A673 (cell line): ENCODE data around the gene STK40. TPM values are rescaled to one million over a fixed set of nuclear protein-coding genes. Genes with fewer than 3 reads are reported as not detected.

Experiments
- BruUV-seq: library from RNA; stranded (reverse); fragments of 400-500 nt; replicated peaks from 2 replicates; lab custom pipeline; 2021; lab: Mats Ljungman, UMichigan
- CTCF ChIA-PET: fragments of 300-600 bp; sonication (Branson Sonifier 250); formaldehyde crosslinking; loops from one replicate; lab custom pipeline; 2022; ENCODE audit warnings: antibody characterized with exemption; lab: Charles Lee
- POLR2A ChIA-PET: fragments of 300-600 bp; sonication (Branson Sonifier 250); formaldehyde crosslinking; loops from one replicate; lab custom pipeline; 2022; ENCODE audit warnings: antibody characterized with exemption; ENCODE audit not compliant: low non-redundant PET; lab: Charles Lee
- DNase-seq: peaks from one replicate; pipeline ENCODE4 v3.0.0-alpha.2; 2015; ENCODE audit warnings: low spot score
- H3K27ac ChIP-seq: fragments of 200-600 bp; sonication (generic); 2 replicates; pipeline ENCODE4 v1.5.1; 2016; ENCODE audit warnings: mixed run types, low read depth, mild to moderate bottlenecking, mixed read lengths, antibody characterized with exemption, low read length; ENCODE audit not compliant: poor library complexity, severe bottlenecking
- H3K27me3 ChIP-seq: fragments of 200-600 bp; sonication (generic); replicated peaks from 2 replicates; pipeline ENCODE4 v1.6.1; 2017; ENCODE audit warnings: mixed run types, low read depth, mild to moderate bottlenecking, mixed read lengths, antibody characterized with exemption, low read length; ENCODE audit not compliant: insufficient read depth, poor library complexity
- H3K36me3 ChIP-seq: fragments of 200-600 bp; sonication (generic); 2 replicates; pipeline ENCODE4 v1.6.1; 2016; ENCODE audit warnings: mixed run types, mild to moderate bottlenecking, mixed read lengths, antibody characterized with exemption, low read length; ENCODE audit not compliant: insufficient read depth, poor library complexity, severe bottlenecking
- H3K4me1 ChIP-seq: fragments of 200-600 bp; sonication (generic); 2 replicates; pipeline ENCODE4 v1.6.1; 2017; ENCODE audit warnings: mixed run types, mild to moderate bottlenecking, mixed read lengths, antibody characterized with exemption, low read length; ENCODE audit not compliant: insufficient read depth, poor library complexity, severe bottlenecking
- H3K4me3 ChIP-seq: fragments of 200-600 bp; sonication (generic); 2 replicates; pipeline ENCODE4 v1.5.1; 2016; ENCODE audit warnings: low read depth, mixed run types, mild to moderate bottlenecking, mixed read lengths, low read length; ENCODE audit not compliant: poor library complexity, severe bottlenecking
- H3K9me3 ChIP-seq: fragments of 200-600 bp; sonication (generic); 2 replicates; pipeline ENCODE4 v1.6.1; 2016; ENCODE audit warnings: mixed run types, low read depth, mild to moderate bottlenecking, mixed read lengths, antibody characterized with exemption, low read length; ENCODE audit not compliant: poor library complexity, severe bottlenecking
- EZH2 ChIP-seq: fragments of 200-600 bp; sonication (generic); IDR thresholded peaks from 2 replicates; pipeline ENCODE4 v1.6.1; 2017; ENCODE audit warnings: borderline replicate concordance, low read depth, mild to moderate bottlenecking, mixed read lengths, antibody characterized with exemption, low read length; ENCODE audit not compliant: poor library complexity, severe bottlenecking
- intact Hi-C: fragments of 100-400 bp; cut with micrococcal nuclease; formaldehyde crosslinking; loops from one replicate; pipeline ENCODE4 v1.10.0; 2022; ENCODE audit not compliant: unreplicated experiment
- total RNA-seq: library from RNA; stranded (reverse); gene quantifications from 2 replicates; pipeline ENCODE4 v1.2.3, GENCODE V29; 2021
- TF ChIP-seq, protein P1 (sequence below): fragments of 300-800, 200-600 bp; sonication (generic); conservative IDR thresholded peaks from 2 replicates; pipeline ENCODE4 v1.5.1; 2017; ENCODE audit warnings: low read depth, mild to moderate bottlenecking, antibody characterized with exemption, low read length, moderate library complexity, mixed read lengths

Gene STK40
- total RNA-seq, 1 experiment from 2014 or later = 109 TPM

DNA sequence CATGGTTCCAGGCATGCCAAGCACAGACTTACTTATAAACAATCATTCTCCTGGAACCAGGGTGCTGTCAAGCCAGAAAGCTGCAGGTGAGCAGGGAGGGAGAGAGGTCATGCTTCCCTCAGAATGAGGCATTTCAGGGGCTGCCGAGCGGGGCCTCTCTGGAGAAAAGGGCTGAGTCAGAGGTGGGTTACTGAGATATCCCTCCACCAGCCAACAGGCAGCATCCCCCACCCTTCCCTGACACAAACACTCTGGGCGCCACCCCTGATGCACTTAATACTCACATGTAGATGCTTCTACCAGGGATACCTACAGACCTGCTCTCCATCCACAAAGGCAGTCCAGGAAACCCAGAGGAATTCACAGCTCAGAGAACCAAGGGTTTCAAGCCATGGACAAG lies 13.1 kb downstream of the STK40 start:
- no peak for DNase-seq
- no TSS peak for BruUV-seq
- intact Hi-C loops = no loop called here

DNA sequence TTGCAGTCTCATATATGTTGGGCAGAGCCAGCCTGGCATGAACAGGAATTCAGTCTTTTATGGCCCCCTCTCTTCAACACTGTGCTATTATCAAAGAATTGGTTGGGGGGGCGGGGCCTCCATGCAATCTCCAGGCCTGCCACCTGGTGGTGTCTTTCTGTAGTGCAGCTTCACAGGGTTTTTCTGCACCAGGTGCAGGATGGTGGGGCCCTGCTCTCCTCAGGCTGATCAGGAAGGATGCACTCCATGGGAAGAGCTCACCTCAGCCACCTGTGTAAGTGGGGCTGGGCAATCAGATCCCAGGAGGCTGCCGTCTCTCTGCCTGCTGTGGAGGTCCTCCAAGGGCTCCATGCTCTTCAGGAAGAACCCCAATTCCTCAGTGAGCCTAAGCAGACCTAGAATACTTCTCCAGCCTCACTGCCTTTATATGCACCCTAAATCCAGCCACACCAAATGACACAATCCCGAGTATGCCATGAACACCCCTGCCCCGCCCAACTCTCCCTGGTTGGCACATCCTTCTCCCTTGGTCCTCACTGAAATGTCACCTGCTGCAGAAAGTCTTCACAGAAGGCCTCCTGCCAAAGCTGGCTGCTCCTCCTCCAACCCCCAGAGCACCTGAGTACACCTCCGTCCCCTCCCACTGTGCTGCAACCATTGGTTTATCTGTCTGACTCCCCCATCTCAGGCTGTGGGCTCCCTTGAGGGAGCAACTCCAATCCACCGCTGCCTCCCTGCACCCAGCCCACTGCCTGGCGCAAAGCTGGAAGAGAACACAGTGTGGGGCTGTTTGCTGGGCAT lies 16.5 kb downstream of the STK40 start:
- TF ChIP-seq, protein P1, sequence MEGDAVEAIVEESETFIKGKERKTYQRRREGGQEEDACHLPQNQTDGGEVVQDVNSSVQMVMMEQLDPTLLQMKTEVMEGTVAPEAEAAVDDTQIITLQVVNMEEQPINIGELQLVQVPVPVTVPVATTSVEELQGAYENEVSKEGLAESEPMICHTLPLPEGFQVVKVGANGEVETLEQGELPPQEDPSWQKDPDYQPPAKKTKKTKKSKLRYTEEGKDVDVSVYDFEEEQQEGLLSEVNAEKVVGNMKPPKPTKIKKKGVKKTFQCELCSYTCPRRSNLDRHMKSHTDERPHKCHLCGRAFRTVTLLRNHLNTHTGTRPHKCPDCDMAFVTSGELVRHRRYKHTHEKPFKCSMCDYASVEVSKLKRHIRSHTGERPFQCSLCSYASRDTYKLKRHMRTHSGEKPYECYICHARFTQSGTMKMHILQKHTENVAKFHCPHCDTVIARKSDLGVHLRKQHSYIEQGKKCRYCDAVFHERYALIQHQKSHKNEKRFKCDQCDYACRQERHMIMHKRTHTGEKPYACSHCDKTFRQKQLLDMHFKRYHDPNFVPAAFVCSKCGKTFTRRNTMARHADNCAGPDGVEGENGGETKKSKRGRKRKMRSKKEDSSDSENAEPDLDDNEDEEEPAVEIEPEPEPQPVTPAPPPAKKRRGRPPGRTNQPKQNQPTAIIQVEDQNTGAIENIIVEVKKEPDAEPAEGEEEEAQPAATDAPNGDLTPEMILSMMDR = peak; percentile 91
- TF ChIP-seq EZH2 = no peak
- H3K4me1 ChIP-seq = peaks cover 53% of the 10 kb centered on the region
- H3K27ac ChIP-seq = peak overlapping the region; percentile 51
- H3K27me3 ChIP-seq = no peaks in the 10 kb centered on the region
- DNase-seq = peak; percentile 86
- CTCF ChIA-PET = interaction anchor here (0.6 to 0.7 kb wide), 2 partner anchors 27 to 220 kb away, joined by 3 to 4 read pairs; partner anchors contain the start of gene TRAPPC3
- no peaks in the 10 kb centered on the region for H3K9me3 ChIP-seq
- no TSS peak for BruUV-seq
- H3K36me3 ChIP-seq = peaks cover 13% of the 10 kb centered on the region
- POLR2A ChIA-PET = no interaction called here
- no peak overlapping the region for H3K4me3 ChIP-seq
- intact Hi-C loops = loop anchor here (2.0 kb wide), 1 partner anchor 270 kb away; no protein-coding TSS in a partner anchor

More for the DNA sequence above, 13.1 kb downstream of the STK40 start:
- no peaks in the 10 kb centered on the region for H3K9me3 ChIP-seq
- ChIA-PET CTCF (interaction anchor here (0.6 kb wide), 1 partner anchor 1099 kb away, joined by 8 read pairs; no protein-coding TSS in a partner anchor), POLR2A (no interaction called here)
- TF ChIP-seq EZH2 = no peak
- TF ChIP-seq, protein P1 = no peak
- no peaks in the 10 kb centered on the region for H3K27me3 ChIP-seq
- peaks cover 60% of the 10 kb centered on the region for H3K4me1 ChIP-seq
- H3K36me3 ChIP-seq = peaks cover 12% of the 10 kb centered on the region
- H3K27ac ChIP-seq = peak overlapping the region; percentile 90
- no peak overlapping the region for H3K4me3 ChIP-seq

DNA sequence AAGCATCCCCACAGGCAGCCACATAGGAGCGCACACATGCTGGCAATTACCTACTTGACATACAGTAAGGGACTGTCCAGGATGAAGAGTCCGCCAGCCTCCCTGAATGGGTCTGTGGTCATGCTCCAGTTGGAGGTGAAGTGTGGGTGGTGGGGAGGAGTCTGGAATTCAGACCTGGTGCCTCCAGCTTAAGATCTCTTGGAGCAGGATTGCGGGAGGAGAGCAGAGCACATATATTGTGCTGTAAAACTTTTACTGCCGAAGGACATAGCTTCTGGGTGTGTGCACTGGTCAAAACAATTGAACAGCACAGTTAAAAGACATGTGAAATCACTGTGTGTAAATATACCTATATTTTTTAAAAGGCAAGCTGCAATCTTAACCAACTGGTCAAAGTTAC lies 17.9 kb downstream of the STK40 start:
- H3K9me3 ChIP-seq = no peaks in the 10 kb centered on the region
- no peaks in the 10 kb centered on the region for H3K27me3 ChIP-seq
- H3K4me1 ChIP-seq = peaks cover 38% of the 10 kb centered on the region
- POLR2A ChIA-PET = no interaction called here
- H3K36me3 ChIP-seq = peaks cover 15% of the 10 kb centered on the region
- H3K27ac ChIP-seq = peak overlapping the region; percentile 15
- intact Hi-C loops = loop anchor here (2.0 kb wide), 1 partner anchor 269 kb away; no protein-coding TSS in a partner anchor
- BruUV-seq = no TSS peak
- no peak for DNase-seq
- CTCF ChIA-PET = no interaction called here
- no peak overlapping the region for H3K4me3 ChIP-seq
- TF ChIP-seq, protein P1 = no peak
- TF ChIP-seq EZH2 = no peak
